ENCODE results near the gene LAMA2. TPM values are rescaled to one million over a fixed set of nuclear protein-coding genes. Genes with fewer than 3 reads are reported as not detected.

Gene LAMA2
- polyA plus RNA-seq, 1 donor from 2014 or later = 2.5 TPM

DNA sequence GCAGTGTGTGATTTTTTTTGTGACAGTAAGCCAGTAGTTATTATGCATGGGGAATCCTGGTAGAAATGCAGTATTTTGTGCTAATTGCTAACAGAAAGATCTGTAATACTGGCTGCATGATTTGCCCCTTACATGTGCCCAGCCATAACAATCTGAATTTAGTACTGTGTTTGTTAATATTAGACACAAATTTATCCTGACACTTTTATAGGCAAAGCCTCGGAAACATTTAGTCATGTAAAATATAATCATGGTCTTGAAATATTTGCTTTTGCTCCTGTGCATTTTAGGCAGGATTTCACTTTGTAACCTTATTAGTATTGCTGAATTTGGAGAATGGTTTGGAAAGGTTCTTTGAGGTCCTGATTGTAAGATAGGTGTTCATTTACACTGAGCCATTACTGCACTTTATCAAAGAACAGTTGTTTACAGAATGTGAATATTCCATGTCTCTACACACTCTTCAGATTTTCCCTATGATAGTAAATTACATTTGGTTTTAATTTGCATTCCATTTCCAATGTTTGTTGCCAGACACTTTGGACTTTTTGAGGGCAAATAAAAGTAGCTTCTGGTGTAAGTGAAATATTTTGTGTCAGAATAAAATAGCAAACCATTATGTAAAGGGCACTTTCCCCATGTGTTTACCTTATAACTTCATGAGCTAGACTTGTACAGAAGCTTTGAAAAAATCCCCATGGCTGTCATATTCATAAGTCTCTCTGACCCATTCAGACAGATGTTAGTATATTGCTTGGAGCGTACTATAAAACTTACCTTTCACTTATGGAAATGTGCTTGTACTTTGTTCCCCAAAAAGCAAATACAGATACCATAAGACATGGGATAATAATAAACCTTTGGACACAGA lies 477.1 kb downstream of the LAMA2 start:
- no peak overlapping the region for H3K9ac ChIP-seq (ENCODE audit: low read length)
- peaks cover 4% of the 10 kb centered on the region for H3K9me2 ChIP-seq (ENCODE audit: insufficient read depth, low read length)
- H4K20me1 ChIP-seq (ENCODE audit: insufficient read depth) = no peaks in the 10 kb centered on the region
- no peak overlapping the region for H3K4me2 ChIP-seq (ENCODE audit: low read length)
- no peaks in the 10 kb centered on the region for H3K79me2 ChIP-seq (replicated peaks; ENCODE audit: insufficient read depth, low read length)
- TF ChIP-seq TAF1 (IDR thresholded peaks at IDR 0.05; ENCODE audit: low read depth) = no peak
- H3K4me3 ChIP-seq (ENCODE audit: low read length) = no peak overlapping the region
- H3F3A ChIP-seq (ENCODE audit: insufficient read depth, low read length, poor library complexity, severe bottlenecking) = no peaks in the 10 kb centered on the region
- H3K36me3 ChIP-seq (ENCODE audit: insufficient read depth, low read length) = no peaks in the 10 kb centered on the region
- H3K27me3 ChIP-seq (ENCODE audit: insufficient read depth, low read depth, low read length) = no peaks in the 10 kb centered on the region
- H2AFZ ChIP-seq (ENCODE audit: low read depth, low read length) = no peak overlapping the region
- no peak overlapping the region for H3K27ac ChIP-seq (ENCODE audit: low read length)
- H3K9me3 ChIP-seq (ENCODE audit: low read length) = no peaks in the 10 kb centered on the region

DNA sequence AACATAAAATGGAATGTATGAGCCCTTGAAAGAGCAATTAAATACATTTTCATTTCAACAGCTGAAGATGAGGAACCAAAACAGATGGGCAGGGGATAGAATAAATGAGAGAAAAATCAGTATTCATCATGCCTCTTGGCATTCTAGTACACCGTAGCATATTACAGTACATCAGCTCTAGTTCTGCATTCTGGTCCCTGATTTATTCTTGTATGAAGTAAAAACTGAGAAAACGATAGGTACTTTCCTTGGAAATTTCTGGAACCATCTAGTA lies 477.7 kb downstream of the LAMA2 start:
- no peaks in the 10 kb centered on the region for H3K27me3 ChIP-seq (ENCODE audit: insufficient read depth, low read depth, low read length)
- H3K9me2 ChIP-seq (ENCODE audit: insufficient read depth, low read length) = peaks cover 4% of the 10 kb centered on the region
- no peaks in the 10 kb centered on the region for H3K36me3 ChIP-seq (ENCODE audit: insufficient read depth, low read length)
- no peak overlapping the region for H3K9ac ChIP-seq (ENCODE audit: low read length)
- H3F3A ChIP-seq (ENCODE audit: insufficient read depth, low read length, poor library complexity, severe bottlenecking) = no peaks in the 10 kb centered on the region
- TF ChIP-seq, protein P1, sequence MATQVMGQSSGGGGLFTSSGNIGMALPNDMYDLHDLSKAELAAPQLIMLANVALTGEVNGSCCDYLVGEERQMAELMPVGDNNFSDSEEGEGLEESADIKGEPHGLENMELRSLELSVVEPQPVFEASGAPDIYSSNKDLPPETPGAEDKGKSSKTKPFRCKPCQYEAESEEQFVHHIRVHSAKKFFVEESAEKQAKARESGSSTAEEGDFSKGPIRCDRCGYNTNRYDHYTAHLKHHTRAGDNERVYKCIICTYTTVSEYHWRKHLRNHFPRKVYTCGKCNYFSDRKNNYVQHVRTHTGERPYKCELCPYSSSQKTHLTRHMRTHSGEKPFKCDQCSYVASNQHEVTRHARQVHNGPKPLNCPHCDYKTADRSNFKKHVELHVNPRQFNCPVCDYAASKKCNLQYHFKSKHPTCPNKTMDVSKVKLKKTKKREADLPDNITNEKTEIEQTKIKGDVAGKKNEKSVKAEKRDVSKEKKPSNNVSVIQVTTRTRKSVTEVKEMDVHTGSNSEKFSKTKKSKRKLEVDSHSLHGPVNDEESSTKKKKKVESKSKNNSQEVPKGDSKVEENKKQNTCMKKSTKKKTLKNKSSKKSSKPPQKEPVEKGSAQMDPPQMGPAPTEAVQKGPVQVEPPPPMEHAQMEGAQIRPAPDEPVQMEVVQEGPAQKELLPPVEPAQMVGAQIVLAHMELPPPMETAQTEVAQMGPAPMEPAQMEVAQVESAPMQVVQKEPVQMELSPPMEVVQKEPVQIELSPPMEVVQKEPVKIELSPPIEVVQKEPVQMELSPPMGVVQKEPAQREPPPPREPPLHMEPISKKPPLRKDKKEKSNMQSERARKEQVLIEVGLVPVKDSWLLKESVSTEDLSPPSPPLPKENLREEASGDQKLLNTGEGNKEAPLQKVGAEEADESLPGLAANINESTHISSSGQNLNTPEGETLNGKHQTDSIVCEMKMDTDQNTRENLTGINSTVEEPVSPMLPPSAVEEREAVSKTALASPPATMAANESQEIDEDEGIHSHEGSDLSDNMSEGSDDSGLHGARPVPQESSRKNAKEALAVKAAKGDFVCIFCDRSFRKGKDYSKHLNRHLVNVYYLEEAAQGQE (IDR thresholded peaks at IDR 0.05; ENCODE audit: borderline replicate concordance) = no peak
- TF ChIP-seq SMC3 (conservative IDR thresholded peaks at IDR 0.05; ENCODE audit: poor library complexity) = no peak
- TF ChIP-seq EZH2 (IDR thresholded peaks at IDR 0.05; ENCODE audit: borderline replicate concordance, insufficient read depth, low read length, poor library complexity, severe bottlenecking) = no peak
- TF ChIP-seq POLR2AphosphoS5 (IDR thresholded peaks at IDR 0.05) = no peak
- TF ChIP-seq RAD21 (conservative IDR thresholded peaks at IDR 0.05) = no peak
- TF ChIP-seq MXI1 (conservative IDR thresholded peaks at IDR 0.05; ENCODE audit: poor library complexity, severe bottlenecking) = no peak
- TF ChIP-seq EP300 (conservative IDR thresholded peaks at IDR 0.05; ENCODE audit: poor library complexity, severe bottlenecking) = no peak
- no peak for TF ChIP-seq TAF1 (IDR thresholded peaks at IDR 0.05; ENCODE audit: low read depth)
- no peak for TF ChIP-seq CTCF (IDR thresholded peaks at IDR 0.05; ENCODE audit: poor library complexity, severe bottlenecking)
- H4K20me1 ChIP-seq (ENCODE audit: insufficient read depth) = no peaks in the 10 kb centered on the region
- no peak overlapping the region for H3K4me2 ChIP-seq (ENCODE audit: low read length)
- no peak overlapping the region for H2AFZ ChIP-seq (ENCODE audit: low read depth, low read length)
- no peaks in the 10 kb centered on the region for H3K9me3 ChIP-seq (ENCODE audit: low read length)
- no peak overlapping the region for H3K4me3 ChIP-seq (ENCODE audit: low read length)
- no peak overlapping the region for H3K27ac ChIP-seq (ENCODE audit: low read length)
- H3K79me2 ChIP-seq (replicated peaks; ENCODE audit: insufficient read depth, low read length) = no peaks in the 10 kb centered on the region
